HEK293T (cell line): ENCODE measurements around the gene NTSR1.

Experiments used
- ARNT ChIP-seq: fragments of 450-650 bp; IDR thresholded peaks from 2 replicates; pipeline ENCODE4 v1.6.1; 2017; ENCODE audit warnings: mild to moderate bottlenecking
- BHLHE40 ChIP-seq: fragments of 450-650 bp; IDR thresholded peaks from 2 replicates; pipeline ENCODE4 v1.6.1; 2016; ENCODE audit warnings: mild to moderate bottlenecking, moderate library complexity, borderline replicate concordance
- FOXA1 ChIP-seq: fragments of 450-650 bp; IDR thresholded peaks from 2 replicates; pipeline ENCODE4 v1.6.1; 2016; ENCODE audit warnings: mild to moderate bottlenecking
- FOXK2 ChIP-seq: fragments of 450-650 bp; IDR thresholded peaks from 2 replicates; pipeline ENCODE4 v1.6.1; 2016; ENCODE audit warnings: mild to moderate bottlenecking
- HDGF ChIP-seq: fragments of 450-650 bp; IDR thresholded peaks from 2 replicates; pipeline ENCODE4 v1.6.1; 2017; ENCODE audit warnings: antibody characterized with exemption, borderline replicate concordance
- LEF1 ChIP-seq: fragments of 450-650 bp; IDR thresholded peaks from 2 replicates; pipeline ENCODE4 v1.6.1; 2017; ENCODE audit warnings: mild to moderate bottlenecking, borderline replicate concordance
- NFRKB ChIP-seq: fragments of 450-650 bp; IDR thresholded peaks from 2 replicates; pipeline ENCODE4 v1.6.1; 2016; ENCODE audit warnings: mild to moderate bottlenecking, moderate library complexity
- SP1 ChIP-seq: fragments of 450-650 bp; IDR thresholded peaks from 2 replicates; pipeline ENCODE4 v1.6.1; 2017
- ZNF384 ChIP-seq: fragments of 450-650 bp; IDR thresholded peaks from 2 replicates; pipeline ENCODE4 v1.6.1; 2016

DNA sequence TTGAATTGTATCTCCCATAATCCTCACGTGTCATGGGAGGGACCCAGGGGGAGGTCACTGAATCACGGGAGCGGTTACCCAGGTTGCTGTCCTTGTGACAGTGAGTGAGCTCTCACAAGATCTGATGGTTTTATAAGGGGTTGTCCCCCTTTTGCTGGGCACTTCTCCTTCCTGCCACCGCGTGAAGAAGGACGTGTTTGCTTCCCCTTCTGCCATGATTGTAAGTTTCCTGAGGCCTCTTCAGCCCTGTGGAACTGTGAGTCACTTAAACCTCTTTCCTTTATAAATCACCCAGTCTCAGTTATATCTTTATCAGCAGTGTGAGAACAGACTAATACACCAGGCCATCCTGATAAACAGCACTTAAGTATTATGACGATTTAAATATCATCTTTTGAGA lies 78.7 kb downstream of the NTSR1 start:
- TF ChIP-seq BHLHE40: no peak
- TF ChIP-seq SP1: no peak
- TF ChIP-seq FOXK2: no peak
- no peak for TF ChIP-seq FOXA1
- no peak for TF ChIP-seq ARNT
- no peak for TF ChIP-seq LEF1
- no peak for TF ChIP-seq NFRKB
- no peak for TF ChIP-seq ZNF384
- no peak for TF ChIP-seq HDGF
